GM21515 (cell line): ENCODE data around the gene COL4A5.
"Not testable (repeated sequence)": the region's sequence is repeated elsewhere in the genome, so short reads cannot be mapped to it uniquely, and the experiment has no call there.

Experiments used
- ATAC-seq: cut with Tn5 transposase; IDR thresholded peaks from one replicate; pipeline ENCODE4 v1.9.1; 2021; ENCODE audit not compliant: unreplicated experiment

Gene COL4A5

GRCh38 chrX:108453841-108454240 lies 14.2 kb downstream of the COL4A5 start:
- no peak for ATAC-seq

DNA sequence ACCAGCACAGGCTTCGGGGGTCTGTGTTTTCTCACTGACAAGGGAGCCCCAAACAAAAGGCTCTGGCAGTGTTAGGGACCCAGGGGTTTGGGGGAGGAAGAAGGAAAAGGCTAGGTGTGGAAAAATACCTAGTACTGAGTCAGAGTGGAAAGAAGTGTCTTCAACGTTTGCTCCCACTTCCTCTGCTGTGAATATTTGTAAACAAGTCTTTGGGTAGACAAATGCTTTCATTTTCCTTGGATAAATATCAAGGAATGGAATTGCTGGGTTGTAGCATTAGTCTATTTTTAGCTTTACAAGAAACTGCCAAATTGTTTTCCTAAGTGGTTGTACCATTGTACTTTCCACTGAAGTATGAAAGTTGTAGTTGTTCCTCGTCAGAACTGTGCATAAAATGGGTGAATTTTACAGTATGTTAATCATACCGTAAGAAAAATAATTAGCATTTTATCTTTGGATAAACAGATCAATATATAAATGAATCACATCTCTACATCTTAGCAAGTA lies 17.4 kb downstream of the COL4A5 start:
- no peak for ATAC-seq

GRCh38 chrX:108464604-108465003 lies 25.0 kb downstream of the COL4A5 start:
- no peak for ATAC-seq

DNA sequence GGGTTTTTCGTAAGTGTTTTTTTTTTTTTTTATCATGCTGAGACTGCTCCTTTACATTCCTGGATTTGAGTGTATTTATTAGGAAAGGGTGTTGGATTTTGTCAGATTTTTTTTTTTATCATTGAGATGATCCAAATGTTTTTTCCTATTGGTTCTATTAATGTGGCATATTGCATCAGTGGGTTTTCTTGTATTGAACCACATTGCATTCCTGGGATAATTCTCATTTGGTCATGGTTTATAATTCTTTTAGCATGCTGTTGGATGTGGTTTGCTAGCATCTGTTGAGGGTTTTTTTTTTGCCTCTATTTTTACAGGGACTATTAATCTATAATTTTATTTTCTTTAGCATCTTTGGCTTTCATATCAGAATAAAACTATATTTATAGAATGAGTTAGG lies 28.8 kb downstream of the COL4A5 start:
- ATAC-seq: no peak

DNA sequence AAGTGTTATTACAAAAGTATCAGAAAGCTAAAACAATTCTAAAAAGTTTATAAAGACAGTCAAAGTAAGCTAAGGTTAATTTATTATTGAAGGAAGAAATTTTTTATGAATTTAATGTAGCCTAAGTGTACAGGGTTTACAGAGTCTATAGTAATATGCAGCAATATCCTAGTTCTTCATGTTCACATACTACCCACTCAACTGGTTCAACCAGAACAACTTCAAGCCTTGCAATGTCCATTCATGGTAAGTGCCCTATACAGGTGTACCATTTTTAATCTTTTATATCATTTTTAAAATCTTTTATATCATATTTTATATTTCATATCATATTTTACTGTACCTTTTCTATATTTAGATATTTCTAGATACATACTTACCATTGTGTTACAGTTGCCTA lies 34.3 kb downstream of the COL4A5 start:
- ATAC-seq: no peak

DNA sequence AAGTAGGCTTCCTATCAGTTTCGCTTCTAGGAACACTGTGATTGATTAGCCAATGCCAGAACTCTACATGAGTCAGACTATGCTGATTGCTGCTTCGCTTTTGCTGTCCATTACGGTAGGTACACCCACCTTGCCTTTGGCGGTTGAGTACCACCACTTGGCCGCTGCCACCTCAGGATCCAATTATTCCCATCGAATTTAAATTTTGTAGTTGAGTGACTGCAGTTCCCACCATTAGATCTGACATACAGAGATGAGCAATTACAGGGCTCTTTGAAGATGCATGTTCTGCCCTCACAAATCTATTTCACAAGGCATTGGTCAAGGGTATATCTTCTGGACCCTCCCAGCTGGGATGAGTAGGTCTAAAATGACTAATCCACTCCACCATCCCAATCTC lies 41.9 kb downstream of the COL4A5 start:
- ATAC-seq: not testable (repeated sequence)

DNA sequence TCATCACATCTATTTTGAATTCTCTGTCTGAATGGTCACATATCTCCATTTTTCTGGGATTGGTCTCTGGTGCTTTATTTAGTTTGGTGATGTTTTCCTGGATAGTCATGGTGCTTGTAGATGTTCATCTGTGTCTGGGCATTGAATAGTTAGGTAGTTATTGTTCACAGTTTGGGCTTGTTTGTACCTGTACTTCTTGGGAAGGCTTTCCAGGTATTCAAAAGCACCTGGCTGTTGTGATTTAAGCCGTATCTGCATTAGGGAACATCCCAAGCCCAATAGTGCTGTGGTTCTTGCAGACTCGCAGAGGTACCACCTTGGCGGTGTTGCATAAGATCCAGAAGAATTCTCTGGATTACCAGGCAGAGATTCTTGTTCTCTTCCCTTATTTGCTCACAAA lies 44.6 kb downstream of the COL4A5 start:
- ATAC-seq: no peak

DNA sequence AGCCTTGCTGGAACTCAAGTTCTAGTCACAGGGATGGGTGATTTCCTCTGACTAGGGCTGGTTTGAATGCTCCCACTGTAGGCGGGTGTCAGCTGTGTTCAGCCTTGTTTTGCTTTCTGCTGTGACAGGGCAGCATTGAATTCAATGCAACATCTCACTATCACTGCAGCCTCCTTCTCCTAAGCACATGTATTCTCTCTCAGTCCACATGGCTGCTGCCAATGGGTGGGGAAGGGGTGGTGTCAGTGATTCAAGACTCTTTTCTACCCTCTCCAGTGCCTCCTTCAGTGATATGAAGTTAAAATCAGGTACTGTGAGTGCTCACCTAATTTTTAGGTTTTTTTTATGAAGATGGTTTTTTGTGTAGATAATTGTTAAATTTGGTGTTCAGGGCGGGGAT lies 46.3 kb downstream of the COL4A5 start:
- ATAC-seq: no peak

- no peak for ATAC-seq
These were observed 54.9 kb downstream of the COL4A5 start for GRCh38 chrX:108494406-108495090.

DNA sequence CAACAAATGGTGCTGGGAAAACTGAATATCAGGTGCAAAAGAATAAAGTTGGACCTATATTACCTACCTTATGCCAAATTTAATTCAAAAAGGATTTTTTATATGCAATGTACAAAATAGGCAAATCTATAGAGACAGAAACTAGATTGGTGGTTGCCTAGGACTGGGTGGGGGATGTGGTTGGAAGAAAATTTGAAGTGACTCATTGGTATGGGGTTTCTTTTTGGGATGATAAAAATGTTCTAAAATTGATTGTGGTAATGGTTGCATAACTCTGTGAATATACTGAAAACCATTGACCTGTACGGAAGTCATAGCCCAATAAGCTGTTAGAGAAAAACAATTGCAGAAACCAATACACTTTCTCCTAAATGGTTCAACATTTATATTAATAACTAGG lies 72.1 kb downstream of the COL4A5 start:
- ATAC-seq: no peak

DNA sequence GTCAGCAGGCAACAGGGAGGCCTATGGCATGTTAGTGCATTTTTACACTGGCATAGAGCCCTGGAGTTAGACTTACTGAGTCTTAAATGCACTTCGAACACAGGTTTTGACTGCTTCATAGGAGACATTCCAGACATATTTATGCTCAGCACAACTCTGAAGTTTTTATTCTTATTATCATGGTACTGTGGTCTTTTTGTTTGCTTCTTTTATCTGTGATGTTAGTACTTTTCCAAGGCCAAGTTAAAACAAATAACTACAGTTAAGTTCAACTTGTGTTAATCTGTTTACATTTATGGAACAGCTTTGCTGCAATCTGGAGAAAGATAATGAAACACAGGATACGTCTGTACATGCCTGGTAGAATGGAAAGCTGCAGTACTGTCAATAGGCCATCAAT lies 76.5 kb downstream of the COL4A5 start:
- ATAC-seq: no peak

GRCh38 chrX:108527724-108528123 lies 88.1 kb downstream of the COL4A5 start:
- no peak for ATAC-seq

GRCh38 chrX:108537005-108537404 lies 97.4 kb downstream of the COL4A5 start:
- ATAC-seq: peak; percentile 89

GRCh38 chrX:108541286-108541685 lies 101.6 kb downstream of the COL4A5 start:
- no peak for ATAC-seq

GRCh38 chrX:108557580-108557979 lies 117.9 kb downstream of the COL4A5 start:
- no peak for ATAC-seq

DNA sequence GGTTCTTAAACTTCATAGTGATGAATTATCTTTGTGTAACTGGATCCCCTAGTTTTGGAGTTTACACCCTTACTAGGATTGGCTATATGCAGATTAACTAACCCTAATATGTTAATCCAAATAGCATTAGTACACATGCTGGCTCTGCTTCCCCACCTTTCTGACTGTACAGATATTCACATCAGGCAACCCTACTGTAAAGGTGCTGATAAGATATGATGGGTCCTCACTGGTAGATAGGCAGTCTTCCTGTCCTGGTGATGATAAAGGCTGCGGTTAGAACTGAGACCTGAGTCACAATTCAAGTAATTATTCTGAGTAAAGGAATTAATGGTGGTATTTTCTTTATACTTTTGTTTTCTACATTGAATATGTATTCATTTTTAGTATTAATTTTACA lies 118.6 kb downstream of the COL4A5 start:
- no peak for ATAC-seq

- ATAC-seq: no peak
These were observed 133.5 kb downstream of the COL4A5 start for GRCh38 chrX:108573136-108573535.

DNA sequence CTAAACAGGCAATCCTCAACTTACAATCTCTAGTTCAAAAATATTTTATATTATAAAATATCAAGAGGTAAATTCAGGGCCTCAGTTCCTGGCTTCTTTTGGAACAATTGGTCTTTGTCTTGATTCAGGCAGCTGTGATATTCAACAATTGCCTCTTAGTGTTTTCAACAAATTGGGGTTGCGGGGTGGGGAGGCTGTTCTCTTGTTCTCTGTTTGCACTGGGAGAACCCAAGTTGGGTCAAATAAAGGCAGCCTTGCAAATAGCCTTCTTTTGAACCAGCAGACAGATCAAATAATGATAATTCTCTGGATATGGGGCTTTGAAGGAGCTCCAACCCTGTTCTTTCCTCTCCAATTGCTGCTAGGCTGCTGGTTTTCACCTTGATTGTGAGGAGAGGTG lies 142.5 kb downstream of the COL4A5 start:
- ATAC-seq: no peak

DNA sequence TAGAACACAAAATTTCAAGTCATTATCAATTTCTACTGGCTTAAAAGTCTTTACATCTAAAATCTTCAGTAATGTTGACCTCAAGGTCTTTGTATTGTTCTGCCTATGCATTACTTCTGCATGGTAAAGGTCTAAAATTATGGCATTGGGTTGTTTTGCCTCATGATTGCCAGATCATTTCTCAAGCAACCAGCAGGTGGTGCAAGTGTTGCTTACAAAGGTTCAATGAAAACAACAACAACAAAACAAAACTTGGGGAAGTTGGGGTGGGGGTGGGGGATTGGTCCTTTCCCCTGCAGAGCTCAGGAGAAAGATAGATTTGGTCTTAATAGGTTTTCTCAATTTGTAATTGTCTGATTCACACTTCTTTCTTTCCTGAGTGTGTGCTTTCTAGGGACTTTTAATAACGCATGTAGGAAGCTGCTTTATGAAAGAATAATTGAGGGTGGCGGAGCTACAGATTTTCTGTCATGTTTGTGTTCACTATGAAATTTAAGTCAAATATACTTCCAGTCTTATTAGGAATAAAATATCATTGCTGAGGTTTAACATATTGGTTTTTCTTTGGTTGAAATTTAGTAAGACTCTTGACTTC lies 145.1 kb downstream of the COL4A5 start:
- no peak for ATAC-seq

DNA sequence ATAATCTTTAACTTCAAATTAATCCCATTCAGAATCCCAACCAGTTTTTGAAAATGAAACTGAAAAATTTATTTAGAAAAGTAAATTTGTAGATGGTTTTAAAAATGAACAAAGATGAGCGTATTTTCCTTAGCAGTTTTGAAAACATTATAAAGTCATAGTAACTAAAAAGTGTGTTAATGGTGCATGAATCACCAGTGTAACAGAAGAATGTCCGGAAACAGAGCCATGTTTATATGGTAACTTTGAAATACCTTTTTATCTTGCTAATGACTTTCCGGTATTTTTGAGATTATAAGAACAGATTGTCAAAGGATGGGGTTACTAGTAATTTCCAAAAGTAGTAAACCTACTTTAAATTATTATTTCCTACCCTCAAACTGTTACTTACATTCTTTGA lies 150.9 kb downstream of the COL4A5 start:
- no peak for ATAC-seq

- no peak for ATAC-seq
These were observed 161.6 kb downstream of the COL4A5 start for GRCh38 chrX:108601276-108601675.

- no peak for ATAC-seq
These were observed 170.5 kb downstream of the COL4A5 start for GRCh38 chrX:108610141-108610540.

DNA sequence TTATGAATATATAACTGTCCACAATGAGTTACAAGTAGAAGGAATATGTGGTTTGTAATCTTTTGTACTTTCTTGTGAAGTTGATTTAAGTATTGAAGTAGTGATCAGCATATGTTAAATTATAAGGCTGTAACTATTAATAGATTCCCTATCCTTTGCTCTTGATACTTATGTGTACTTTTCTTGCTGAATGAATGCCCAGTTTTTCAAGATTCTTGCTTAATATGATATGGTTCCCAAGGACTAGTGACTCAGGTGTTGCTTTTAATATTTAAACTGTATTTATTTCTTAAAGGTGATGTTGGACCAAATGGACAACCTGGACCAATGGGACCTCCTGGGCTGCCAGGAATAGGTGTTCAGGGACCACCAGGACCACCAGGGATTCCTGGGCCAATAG lies 175.0 kb downstream of the COL4A5 start:
- no peak for ATAC-seq
